Mucosa of rectum (tissue), 2 donors: ENCODE data around the gene SLC35D3.
"Not testable (repeated sequence)": the region's sequence is repeated elsewhere in the genome, so short reads cannot be mapped to it uniquely, and the experiment has no call there.

ENCODE experiments used
- H3K27ac ChIP-seq, 2 donors: one replicate each; pipeline ENCODE4 v1.7.0; 2013; ENCODE audit warnings: inconsistent platforms in 2 of 2, low read depth in 2 of 2, low read length in 2 of 2
- H3K27me3 ChIP-seq, 2 donors: one replicate each; pipeline ENCODE4 v1.7.0; 2013; ENCODE audit warnings: low read length in 2 of 2; ENCODE audit not compliant: control insufficient read depth in 2 of 2, insufficient read depth in 2 of 2
- H3K36me3 ChIP-seq, 2 donors: one replicate each; pipeline ENCODE4 v1.7.0; 2013; ENCODE audit warnings: low read length in 2 of 2; ENCODE audit not compliant: control insufficient read depth in 2 of 2, insufficient read depth in 2 of 2
- H3K4me1 ChIP-seq, 2 donors: one replicate each; pipeline ENCODE4 v1.7.0; 2013; ENCODE audit warnings: low read length in 2 of 2, mild to moderate bottlenecking in 1 of 2; ENCODE audit not compliant: control insufficient read depth in 2 of 2, insufficient read depth in 2 of 2
- H3K4me3 ChIP-seq, 2 donors: one replicate each; pipeline ENCODE4 v1.7.0; 2013; ENCODE audit warnings: low read length in 2 of 2
- H3K9ac ChIP-seq, 2 donors: one replicate each; pipeline ENCODE4 v1.7.0; 2013; ENCODE audit warnings: low read length in 2 of 2, low read depth in 1 of 2, mild to moderate bottlenecking in 1 of 2
- H3K9me3 ChIP-seq, 2 donors: one replicate each; pipeline ENCODE4 v1.7.0; 2013; ENCODE audit warnings: low read length in 2 of 2; ENCODE audit not compliant: control insufficient read depth in 2 of 2
- donor health status: healthy.
- donor health status: Normal muscosa, but diverticular disease.

The SLC35D3 gene

GRCh38 chr6:136893187-136893586 lies 28.9 kb upstream of the SLC35D3 start:
- H3K4me1 ChIP-seq, result no peaks in the 10 kb centered on the region
- H3K9ac ChIP-seq, result no peak overlapping the region
- no peaks in the 10 kb centered on the region for H3K9me3 ChIP-seq
- H3K27ac ChIP-seq, result no peak overlapping the region
- H3K4me3 ChIP-seq, result no peak overlapping the region
- H3K27me3 ChIP-seq, result no peaks in the 10 kb centered on the region
- peaks cover under 1 to 4% of the 10 kb centered on the region in 2 donors for H3K36me3 ChIP-seq

GRCh38 chr6:136895901-136896300 lies 26.2 kb upstream of the SLC35D3 start:
- Histone ChIP-seq H3K9ac (no peak overlapping the region), H3K4me3 (no peak overlapping the region), H3K4me1 (no peaks in the 10 kb centered on the region), H3K27me3 (no peaks in the 10 kb centered on the region), H3K36me3 (peaks cover 10 to 14% of the 10 kb centered on the region in 2 donors), H3K27ac (no peak overlapping the region), H3K9me3 (no peaks in the 10 kb centered on the region)

- Histone ChIP-seq H3K27me3 (no peaks in the 10 kb centered on the region), H3K9me3 (no peaks in the 10 kb centered on the region), H3K9ac (no peak overlapping the region), H3K36me3 (peaks cover 11 to 14% of the 10 kb centered on the region in 2 donors), H3K4me3 (no peak overlapping the region), H3K4me1 (no peaks in the 10 kb centered on the region), H3K27ac (no peak overlapping the region)
Measured at GRCh38 chr6:136897071-136897470, 25.0 kb upstream of the SLC35D3 start.

GRCh38 chr6:136901212-136901784 lies 20.8 kb upstream of the SLC35D3 start:
- H3K36me3 ChIP-seq, result peaks cover 11 to 27% of the 10 kb centered on the region in 2 donors
- no peak overlapping the region for H3K27ac ChIP-seq

GRCh38 chr6:136904477-136904876 lies 17.6 kb upstream of the SLC35D3 start:
- H3K27me3 ChIP-seq, H3K27ac ChIP-seq, H3K9ac ChIP-seq, H3K4me3 ChIP-seq, H3K4me1 ChIP-seq, H3K9me3 ChIP-seq: not testable (repeated sequence)
- H3K36me3 ChIP-seq, result peaks cover 7 to 23% of the 10 kb centered on the region in 2 donors

More at GRCh38 chr6:136901212-136901784, 20.8 kb upstream of the SLC35D3 start:
- H3K4me3 ChIP-seq, result no peak overlapping the region
- no peaks in the 10 kb centered on the region for H3K4me1 ChIP-seq
- H3K9ac ChIP-seq, result no peak overlapping the region
- no peaks in the 10 kb centered on the region for H3K27me3 ChIP-seq
- H3K9me3 ChIP-seq, result no peaks in the 10 kb centered on the region

GRCh38 chr6:136914947-136915346 lies 7.2 kb upstream of the SLC35D3 start:
- Histone ChIP-seq H3K36me3 (no peaks in the 10 kb centered on the region), H3K9me3 (no peaks in the 10 kb centered on the region), H3K4me1 (no peaks in the 10 kb centered on the region), H3K9ac (no peak overlapping the region), H3K27me3 (peaks cover 0 to 1% of the 10 kb centered on the region in 2 donors), H3K27ac (no peak overlapping the region), H3K4me3 (no peak overlapping the region)

GRCh38 chr6:136918706-136919105 lies 3.4 kb upstream of the SLC35D3 start:
- peaks cover 16 to 21% of the 10 kb centered on the region in 2 donors for H3K4me1 ChIP-seq
- no peaks in the 10 kb centered on the region for H3K36me3 ChIP-seq
- H3K27ac ChIP-seq, result no peak overlapping the region
- no peak overlapping the region for H3K4me3 ChIP-seq
- H3K9me3 ChIP-seq, result no peaks in the 10 kb centered on the region
- no peak overlapping the region for H3K9ac ChIP-seq
- peaks cover 14 to 28% of the 10 kb centered on the region in 2 donors for H3K27me3 ChIP-seq

GRCh38 chr6:136920216-136920615 lies 1.9 kb upstream of the SLC35D3 start:
- no peaks in the 10 kb centered on the region for H3K9me3 ChIP-seq
- H3K9ac ChIP-seq, result no peak overlapping the region
- H3K27me3 ChIP-seq, result peaks cover 14 to 32% of the 10 kb centered on the region in 2 donors
- no peak overlapping the region for H3K27ac ChIP-seq
- H3K4me1 ChIP-seq, result peaks cover 16 to 21% of the 10 kb centered on the region in 2 donors
- peak overlapping the region in 1 of 2 donors; percentile 66 for H3K4me3 ChIP-seq
- H3K36me3 ChIP-seq, result no peaks in the 10 kb centered on the region

- no peaks in the 10 kb centered on the region for H3K36me3 ChIP-seq
- peaks cover 14 to 32% of the 10 kb centered on the region in 2 donors for H3K27me3 ChIP-seq
- no peak overlapping the region for H3K27ac ChIP-seq
- H3K4me3 ChIP-seq, result peak overlapping the region; percentile 53 to 66
- H3K9me3 ChIP-seq, result no peaks in the 10 kb centered on the region
- H3K4me1 ChIP-seq, result peaks cover 16 to 21% of the 10 kb centered on the region in 2 donors
- H3K9ac ChIP-seq, result peak overlapping the region in 1 of 2 donors; percentile 7
Measured at GRCh38 chr6:136920671-136921380, 1.3 kb upstream of the SLC35D3 start.

- H3K36me3 ChIP-seq, result no peaks in the 10 kb centered on the region
- peak overlapping the region; percentile 53 to 66 for H3K4me3 ChIP-seq
- peaks cover 16 to 21% of the 10 kb centered on the region in 2 donors for H3K4me1 ChIP-seq
- H3K9ac ChIP-seq, result peak overlapping the region in 1 of 2 donors; percentile 7
- H3K27me3 ChIP-seq, result peaks cover 14 to 32% of the 10 kb centered on the region in 2 donors
- no peaks in the 10 kb centered on the region for H3K9me3 ChIP-seq
- H3K27ac ChIP-seq, result no peak overlapping the region
Measured at GRCh38 chr6:136921381-136921935, 643 bp upstream of the SLC35D3 start.
